Hepatocyte (in vitro differentiated cells): Measurements from ENCODE around the gene AFAP1L2. TPM values are rescaled to one million over a fixed set of nuclear protein-coding genes. Genes with fewer than 3 reads are reported as not detected.

ENCODE experiments used
- DNase-seq: peaks from one replicate; pipeline ENCODE4 v3.0.0-alpha.2; 2016; ENCODE audit warnings: low spot score
- H2AFZ ChIP-seq: fragments of 200-600 bp; sonication (generic); 2 replicates; pipeline ENCODE4 v1.6.0; 2016; ENCODE audit warnings: antibody characterized with exemption, mild to moderate bottlenecking
- H3K27ac ChIP-seq: fragments of 200-600 bp; sonication (generic); 2 replicates; pipeline ENCODE4 v1.5.1; 2016; ENCODE audit warnings: mild to moderate bottlenecking
- H3K27me3 ChIP-seq: fragments of 200-600 bp; sonication (generic); 2 replicates; pipeline ENCODE4 v1.6.1; 2016
- H3K36me3 ChIP-seq: fragments of 200-600 bp; sonication (generic); replicated peaks from 2 replicates; pipeline ENCODE4 v1.5.1; 2016; ENCODE audit warnings: low read depth; ENCODE audit not compliant: insufficient read depth
- H3K4me1 ChIP-seq: fragments of 200-600 bp; sonication (generic); 2 replicates; pipeline ENCODE4 v1.5.1; 2016; ENCODE audit warnings: mild to moderate bottlenecking, moderate library complexity; ENCODE audit not compliant: insufficient read depth
- H3K4me2 ChIP-seq: fragments of 200-600 bp; sonication (generic); 2 replicates; pipeline ENCODE4 v1.6.0; 2016
- H3K4me3 ChIP-seq: fragments of 200-600 bp; sonication (generic); 2 replicates; pipeline ENCODE4 v1.5.1; 2016; ENCODE audit warnings: mild to moderate bottlenecking
- H3K79me2 ChIP-seq: fragments of 200-600 bp; sonication (generic); 2 replicates; pipeline ENCODE4 v1.6.0; 2017; ENCODE audit warnings: mild to moderate bottlenecking
- H3K9me2 ChIP-seq: fragments of 200-600 bp; sonication (generic); replicated peaks from 2 replicates; pipeline ENCODE4 v1.6.0; 2017; ENCODE audit warnings: mild to moderate bottlenecking; ENCODE audit not compliant: insufficient read depth
- H3K9me3 ChIP-seq: fragments of 200-600 bp; sonication (generic); 2 replicates; pipeline ENCODE4 v1.5.1; 2016; ENCODE audit warnings: low read depth, mild to moderate bottlenecking
- H4K20me1 ChIP-seq: fragments of 200-600 bp; sonication (generic); 2 replicates; pipeline ENCODE4 v1.6.0; 2016; ENCODE audit warnings: mild to moderate bottlenecking; ENCODE audit not compliant: insufficient read depth, poor library complexity, severe bottlenecking
- CTCF ChIP-seq: fragments of 200-600 bp; sonication (generic); IDR thresholded peaks from 2 replicates; pipeline ENCODE4 v1.5.1; 2016; ENCODE audit warnings: antibody characterized with exemption, mild to moderate bottlenecking; ENCODE audit not compliant: poor library complexity
- EZH2 ChIP-seq: fragments of 200-600 bp; sonication (generic); IDR thresholded peaks from 2 replicates; pipeline ENCODE4 v1.6.1; 2016; ENCODE audit warnings: antibody characterized with exemption, mild to moderate bottlenecking, borderline replicate concordance
- EZH2phosphoT487 ChIP-seq: fragments of 200-600 bp; sonication (generic); IDR thresholded peaks from one replicate; pipeline ENCODE4 v1.6.1; 2018; ENCODE audit warnings: antibody characterized with exemption, mild to moderate bottlenecking, low read depth, moderate library complexity; ENCODE audit not compliant: unreplicated experiment, severe bottlenecking
- WGBS: methylation state at CpG from one replicate; pipeline ENCODE4 v1.1.6; 2016; ENCODE audit warnings: low lambda C conversion rate; ENCODE audit errors: missing lambda C conversion rate; 5-methylcytosine and 5-hydroxymethylcytosine counted together
- polyA plus RNA-seq: library from polyadenylated mRNA; unstranded; fragments of >200 nt; fragmentation: Nextera tagmentation; extraction: Ambion mirVana; gene quantifications from 2 replicates; pipeline ENCODE4 v1.2.1, GENCODE V29; 2016
- total RNA-seq: library from RNA; depleted of rRNA; stranded (reverse); fragments of >200 nt; gene quantifications from 2 replicates; pipeline ENCODE4 v1.2.3, GENCODE V29; 2014

Gene AFAP1L2
- total and polyA plus RNA-seq, 2 experiments from 2014 or later: 6.1 to 9.6 TPM

GRCh38 chr10:114388275-114388674 lies 16.0 kb downstream of the AFAP1L2 start:
- H3K79me2 ChIP-seq: no peaks in the 10 kb centered on the region
- DNase-seq: no peak
- H3K4me3 ChIP-seq: no peak overlapping the region
- H3K9me3 ChIP-seq: no peaks in the 10 kb centered on the region
- H3K9me2 ChIP-seq: no peaks in the 10 kb centered on the region
- H3K27me3 ChIP-seq: no peaks in the 10 kb centered on the region
- no peaks in the 10 kb centered on the region for H4K20me1 ChIP-seq
- no peak overlapping the region for H2AFZ ChIP-seq
- no peak overlapping the region for H3K4me2 ChIP-seq
- 77% methylated on average over 3 of the region's 3 CpGs for WGBS
- no peaks in the 10 kb centered on the region for H3K4me1 ChIP-seq
- no peak overlapping the region for H3K27ac ChIP-seq
- H3K36me3 ChIP-seq: no peaks in the 10 kb centered on the region
- no peak for TF ChIP-seq EZH2
- no peak for TF ChIP-seq EZH2phosphoT487
- no peak for TF ChIP-seq CTCF

DNA sequence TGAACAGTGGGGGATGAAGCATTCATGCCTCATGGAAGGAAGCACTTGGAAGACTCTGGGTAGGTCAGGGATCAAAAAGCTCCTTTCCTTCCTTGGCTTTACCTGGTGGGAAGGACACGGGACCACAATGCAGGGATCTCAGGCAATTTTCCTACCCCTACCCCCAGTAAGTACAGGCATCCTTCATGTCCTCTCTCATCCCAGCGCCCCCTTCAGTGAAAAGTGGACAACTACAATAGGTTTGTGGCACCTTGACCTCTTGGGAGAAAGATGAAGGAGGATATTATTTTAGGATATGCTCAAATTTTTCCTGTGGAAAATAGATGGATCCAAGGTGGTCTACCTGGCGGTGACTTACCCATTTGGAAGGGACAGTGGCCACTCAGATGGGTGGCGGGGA lies 16.5 kb downstream of the AFAP1L2 start:
- Histone ChIP-seq H3K27me3 (no peaks in the 10 kb centered on the region), H3K79me2 (no peaks in the 10 kb centered on the region), H3K4me2 (no peak overlapping the region), H3K36me3 (no peaks in the 10 kb centered on the region), H3K9me2 (no peaks in the 10 kb centered on the region), H3K9me3 (no peaks in the 10 kb centered on the region), H4K20me1 (no peaks in the 10 kb centered on the region), H3K4me1 (no peaks in the 10 kb centered on the region), H3K27ac (no peak overlapping the region), H2AFZ (no peak overlapping the region), H3K4me3 (no peak overlapping the region)
- no peak for DNase-seq
- WGBS: 77% methylated on average over 4 of the region's 4 CpGs
- TF ChIP-seq EZH2phosphoT487 (no peak), CTCF (no peak), EZH2 (no peak)

- H3K27me3 ChIP-seq: no peaks in the 10 kb centered on the region
- no peaks in the 10 kb centered on the region for H3K4me1 ChIP-seq
- no peaks in the 10 kb centered on the region for H3K36me3 ChIP-seq
- WGBS: 85% methylated on average over 6 of the region's 6 CpGs
- no peak overlapping the region for H3K4me2 ChIP-seq
- no peak overlapping the region for H3K27ac ChIP-seq
- H4K20me1 ChIP-seq: no peaks in the 10 kb centered on the region
- no peak for DNase-seq
- no peak for TF ChIP-seq EZH2phosphoT487
- TF ChIP-seq CTCF: no peak
- no peak for TF ChIP-seq EZH2
- no peaks in the 10 kb centered on the region for H3K79me2 ChIP-seq
- H3K4me3 ChIP-seq: no peak overlapping the region
- no peaks in the 10 kb centered on the region for H3K9me2 ChIP-seq
- no peak overlapping the region for H2AFZ ChIP-seq
- H3K9me3 ChIP-seq: no peaks in the 10 kb centered on the region
These were observed 17.9 kb downstream of the AFAP1L2 start for GRCh38 chr10:114386452-114386851.

DNA sequence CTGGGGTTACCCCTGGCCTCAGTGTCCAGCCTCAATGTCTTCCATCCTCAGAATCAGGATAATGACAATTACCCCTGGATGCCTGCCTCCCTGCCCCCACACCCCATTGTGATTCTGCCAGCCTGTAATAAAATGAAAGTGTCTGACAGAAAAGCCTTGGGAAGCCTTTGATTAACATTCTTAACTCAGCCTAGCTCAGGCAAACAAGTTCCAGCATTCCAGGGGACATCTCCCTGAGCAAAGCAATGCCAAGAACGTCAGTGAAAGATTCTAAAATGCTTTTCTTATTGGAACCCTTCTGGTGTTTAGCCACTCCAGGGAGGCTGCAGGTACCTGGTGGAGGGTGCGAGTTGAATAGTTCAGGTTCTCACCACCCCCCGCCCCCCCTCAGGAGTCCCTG lies 18.7 kb downstream of the AFAP1L2 start:
- H3K9me3 ChIP-seq: no peaks in the 10 kb centered on the region
- no peaks in the 10 kb centered on the region for H3K36me3 ChIP-seq
- no peaks in the 10 kb centered on the region for H3K9me2 ChIP-seq
- no peak overlapping the region for H2AFZ ChIP-seq
- H3K4me1 ChIP-seq: no peaks in the 10 kb centered on the region
- H3K79me2 ChIP-seq: no peaks in the 10 kb centered on the region
- no peak for TF ChIP-seq EZH2
- TF ChIP-seq EZH2phosphoT487: no peak
- TF ChIP-seq CTCF: no peak
- no peaks in the 10 kb centered on the region for H4K20me1 ChIP-seq
- DNase-seq: no peak
- H3K27ac ChIP-seq: no peak overlapping the region
- 80% methylated on average over 3 of the region's 3 CpGs for WGBS
- H3K27me3 ChIP-seq: no peaks in the 10 kb centered on the region
- no peak overlapping the region for H3K4me3 ChIP-seq
- no peak overlapping the region for H3K4me2 ChIP-seq
